CD1c-positive myeloid dendritic cell (primary cell): ENCODE data around the gene LSMEM2.
"Not testable (repeated sequence)": the region's sequence is repeated elsewhere in the genome, so short reads cannot be mapped to it uniquely, and the experiment has no call there.

Experiments
- DNase-seq: peaks from one replicate; pipeline ENCODE4 v3.0.0-alpha.2; 2016; ENCODE audit errors: extremely low spot score

The LSMEM2 gene

GRCh38 chr3:50245831-50246516 is 32.9 kb upstream of the LSMEM2 start:
- DNase-seq, result peak; percentile 96

DNA sequence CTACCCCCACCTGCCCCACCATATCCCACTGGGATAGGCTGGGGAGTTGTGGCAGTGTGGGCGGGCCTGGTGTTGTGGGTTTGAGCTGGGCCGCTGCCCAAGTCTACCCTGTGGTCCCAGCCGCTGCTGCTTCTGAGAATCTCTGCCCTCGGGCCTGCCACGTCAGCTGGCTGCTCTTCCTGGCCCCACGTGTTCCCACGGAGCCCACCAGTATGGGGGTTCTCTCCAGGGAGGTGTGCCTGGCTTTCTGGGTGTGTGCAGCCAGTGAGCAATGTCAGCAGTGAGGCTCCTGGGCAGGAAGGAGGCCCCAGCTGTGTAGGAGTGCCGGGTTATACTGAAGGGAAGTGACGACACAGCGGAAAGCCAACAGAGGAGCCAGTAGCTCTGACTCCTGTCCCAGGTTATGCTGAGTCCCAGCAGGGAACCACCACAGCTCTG is 32.4 kb upstream of the LSMEM2 start:
- DNase-seq, result peak; percentile 90

DNA sequence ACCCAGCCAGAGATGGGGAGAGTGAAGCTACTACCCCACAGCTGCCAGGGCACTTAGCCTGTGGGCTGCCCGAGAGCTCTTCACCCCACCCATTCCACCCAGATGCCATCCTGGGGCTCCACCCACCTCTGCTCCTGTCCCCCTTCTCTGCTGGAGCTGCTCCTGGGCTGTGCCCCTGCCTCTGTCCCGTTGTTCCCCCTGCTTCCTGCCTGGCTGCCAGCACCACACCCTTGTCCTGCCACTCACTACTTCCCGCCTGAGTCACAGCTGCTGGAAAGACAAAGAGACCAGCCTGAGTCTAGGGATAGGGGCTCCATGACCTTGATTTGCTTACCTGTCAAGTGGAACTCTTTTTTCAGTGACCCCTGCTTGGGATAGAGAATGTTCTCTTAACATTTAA is 30.5 kb upstream of the LSMEM2 start:
- DNase-seq, result peak; percentile 38

GRCh38 chr3:50249457-50249856 is 29.4 kb upstream of the LSMEM2 start:
- no peak for DNase-seq

DNA sequence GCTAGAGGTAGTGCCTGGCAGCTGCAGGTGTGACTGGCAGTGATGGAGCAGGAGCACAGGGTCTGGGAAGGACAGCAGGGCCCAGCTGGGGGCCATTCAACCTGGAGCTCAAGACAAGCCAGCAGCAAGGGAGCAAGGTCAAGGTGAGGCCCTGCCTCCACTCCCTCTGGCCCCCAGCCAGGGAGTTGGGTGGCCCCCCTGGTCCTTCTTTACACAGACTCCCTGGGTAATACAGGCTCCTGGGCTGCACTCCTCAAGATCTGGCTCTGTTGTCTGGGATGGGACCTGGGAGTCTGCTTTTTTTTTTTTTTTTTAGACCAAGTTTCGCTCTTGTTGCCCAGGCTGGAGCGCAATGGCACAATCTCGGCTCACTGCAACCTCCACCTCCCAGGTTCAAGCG is 28.4 kb upstream of the LSMEM2 start:
- DNase-seq, result no peak

DNA sequence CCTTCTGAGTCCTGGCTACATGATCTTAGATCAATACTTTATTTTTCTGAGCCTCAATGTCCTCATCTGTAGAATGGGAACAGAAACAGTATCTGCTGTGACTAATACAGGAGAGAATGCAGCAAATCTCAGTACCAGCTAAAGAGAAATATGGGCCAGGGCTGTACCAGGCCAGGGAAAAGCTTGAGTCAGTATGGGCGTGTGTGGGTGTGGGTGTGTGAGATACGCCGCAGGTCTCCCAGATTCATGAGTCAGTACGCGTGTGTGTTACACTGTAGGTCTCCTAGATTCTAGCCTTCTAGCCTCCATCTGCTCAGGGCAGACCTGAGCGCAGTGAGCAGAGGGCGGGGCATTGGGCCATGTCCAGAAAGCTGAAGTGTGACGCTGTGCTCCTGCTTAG is 27.7 kb upstream of the LSMEM2 start:
- DNase-seq, result peak; percentile 78

GRCh38 chr3:50254577-50255250 is 24.2 kb upstream of the LSMEM2 start:
- DNase-seq, result peak; percentile 87

DNA sequence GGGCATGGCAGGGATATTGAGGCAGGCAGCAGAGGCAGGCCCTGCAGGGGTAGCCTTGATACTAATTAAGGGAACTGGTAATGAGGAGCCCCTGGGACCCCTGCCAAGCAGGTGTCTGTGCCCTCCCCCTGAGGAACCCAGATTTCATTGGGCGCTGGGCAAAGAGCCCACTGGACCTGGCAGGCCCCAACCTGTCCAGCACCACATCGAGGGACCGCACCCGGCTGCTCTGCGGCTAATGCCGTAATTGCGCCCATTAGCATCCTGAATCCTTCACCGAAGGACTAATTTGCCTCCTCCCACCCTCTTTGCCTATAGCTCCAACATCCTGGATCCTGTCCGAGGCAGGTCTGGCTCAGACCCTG is 23.7 kb upstream of the LSMEM2 start:
- no peak for DNase-seq

- no peak for DNase-seq
Measured at GRCh38 chr3:50256978-50257890, 21.7 kb upstream of the LSMEM2 start.

DNA sequence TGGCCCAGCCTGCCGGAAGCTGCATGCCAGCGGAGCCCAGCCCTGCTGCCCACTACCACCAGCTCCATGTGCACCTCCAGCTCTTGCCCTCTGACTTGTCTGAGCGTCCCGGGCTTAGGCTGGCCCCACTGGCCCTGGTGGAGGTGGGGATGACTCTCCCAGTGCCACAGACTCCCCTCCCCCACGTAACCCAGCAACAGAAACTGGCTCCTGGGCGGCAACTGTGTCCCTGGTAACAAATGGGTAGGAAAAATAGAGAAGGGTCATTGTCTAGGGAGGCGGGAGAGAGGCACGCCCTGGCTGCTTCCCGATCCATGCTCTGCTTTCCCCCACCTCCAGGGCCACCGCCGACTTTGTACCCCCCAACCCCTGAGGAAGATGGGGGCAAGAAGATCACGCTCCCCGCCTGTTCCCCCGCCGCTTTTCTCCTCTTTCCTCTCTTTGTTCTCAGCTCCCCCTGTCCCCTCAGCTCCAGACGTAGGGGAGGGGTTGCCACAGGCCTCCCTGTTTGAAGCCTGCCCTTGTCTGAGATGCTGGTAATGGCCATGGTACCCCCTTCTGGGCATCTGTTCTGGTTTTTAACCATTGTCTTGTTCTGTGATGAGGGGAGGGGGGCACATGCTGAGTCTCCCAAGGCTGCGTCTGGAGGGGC is 20.7 kb upstream of the LSMEM2 start:
- DNase-seq, result no peak

GRCh38 chr3:50258979-50259378 is 19.9 kb upstream of the LSMEM2 start:
- no peak for DNase-seq

DNA sequence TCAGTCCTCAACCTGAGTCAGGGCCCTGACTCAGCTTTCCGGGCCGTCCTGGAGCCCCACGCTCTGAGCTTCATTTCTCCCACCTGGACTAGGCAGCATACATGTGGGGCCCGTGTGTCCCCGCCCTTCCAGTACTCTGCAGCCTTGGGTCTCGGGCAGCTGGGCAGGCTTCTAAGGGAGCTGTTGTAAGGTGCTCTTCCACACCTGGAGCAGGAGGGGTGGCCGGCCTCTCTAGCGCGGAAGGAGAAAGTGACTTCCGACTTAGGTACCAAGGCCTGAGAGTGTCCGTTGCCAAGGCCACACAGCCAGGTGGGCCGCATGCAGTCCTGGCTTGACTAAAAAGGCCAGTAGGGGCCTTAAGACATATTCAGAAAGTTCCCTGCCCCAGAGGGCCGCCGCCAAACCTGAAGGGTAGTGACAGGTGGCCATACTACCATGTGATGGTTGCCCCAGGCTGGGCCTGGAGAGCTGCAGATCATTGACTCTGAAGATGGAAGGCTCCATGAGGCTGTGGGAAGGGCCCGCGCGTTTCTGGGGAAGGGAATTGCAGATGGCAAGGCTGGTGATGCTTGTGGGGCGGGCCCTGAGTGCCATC is 19.4 kb upstream of the LSMEM2 start:
- no peak for DNase-seq

DNA sequence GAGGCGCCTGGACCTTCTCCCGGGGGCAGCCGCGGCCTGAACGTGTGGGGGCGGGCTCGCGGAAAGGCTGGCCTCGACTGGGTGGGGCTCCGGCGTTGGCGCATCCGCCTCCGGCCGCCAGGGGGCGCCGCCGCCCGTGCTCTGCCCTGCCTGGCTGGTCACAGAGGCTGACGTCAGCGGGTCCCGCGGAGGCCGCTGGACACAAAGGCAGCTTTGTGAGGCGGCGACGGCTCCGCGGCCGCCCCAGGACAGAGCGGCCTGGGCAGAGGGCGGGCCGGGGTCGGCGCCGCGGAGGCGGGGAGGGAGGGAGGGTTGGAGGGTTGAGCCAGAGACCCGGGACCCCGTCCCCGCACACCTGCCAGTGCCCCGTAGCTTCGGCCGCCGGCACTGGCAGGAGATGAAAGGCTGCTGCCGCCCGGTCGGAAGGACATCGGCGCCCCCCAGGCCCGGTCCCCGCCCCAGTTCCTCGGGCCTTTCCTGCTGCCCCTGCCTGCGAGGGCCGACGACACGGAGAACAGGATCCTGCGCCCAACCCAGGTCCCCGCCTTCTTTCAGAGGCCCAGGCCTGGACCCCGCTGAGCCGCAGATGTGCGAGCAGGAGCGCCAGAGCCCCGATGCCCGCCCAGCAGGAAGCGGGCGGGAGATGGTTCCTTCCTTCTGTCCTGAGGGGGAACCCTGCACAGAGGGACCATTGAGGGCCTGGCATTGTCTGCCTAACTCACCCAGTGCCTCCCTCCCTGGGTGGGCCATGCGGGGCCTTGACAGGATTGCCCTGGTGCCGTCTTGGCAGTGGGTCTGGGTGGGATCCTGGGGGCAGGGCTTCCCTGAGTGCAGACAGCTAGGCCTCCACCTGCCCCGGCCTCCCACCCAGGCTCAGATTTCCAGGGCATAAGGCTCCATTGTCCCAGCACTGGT is 18.6 kb upstream of the LSMEM2 start:
- peak; percentile 95 for DNase-seq

DNA sequence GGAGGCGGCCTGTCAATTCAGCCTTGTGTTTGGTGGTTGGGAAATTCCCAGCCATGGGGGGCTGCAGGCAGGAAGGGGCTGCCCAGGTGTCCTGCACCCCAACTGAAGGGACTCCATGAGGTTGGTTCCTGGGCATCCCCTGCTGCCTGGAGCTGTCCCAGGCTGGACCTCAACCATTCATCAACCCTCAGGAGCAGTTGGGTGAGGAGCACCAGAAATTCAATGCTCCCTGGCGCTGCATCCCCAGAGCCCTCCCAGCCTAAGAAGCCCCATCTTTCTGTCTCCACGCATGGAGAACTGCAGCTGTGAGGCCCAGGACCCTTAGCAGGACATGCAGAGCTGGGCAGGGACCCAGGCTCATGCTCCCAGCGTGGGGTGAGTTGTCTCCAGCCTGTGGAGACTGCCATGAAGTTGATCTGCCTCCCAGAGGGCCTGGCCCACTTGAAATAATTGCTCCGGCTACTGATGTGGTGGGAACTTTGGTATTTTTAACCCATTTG is 17.9 kb upstream of the LSMEM2 start:
- DNase-seq, result no peak

DNA sequence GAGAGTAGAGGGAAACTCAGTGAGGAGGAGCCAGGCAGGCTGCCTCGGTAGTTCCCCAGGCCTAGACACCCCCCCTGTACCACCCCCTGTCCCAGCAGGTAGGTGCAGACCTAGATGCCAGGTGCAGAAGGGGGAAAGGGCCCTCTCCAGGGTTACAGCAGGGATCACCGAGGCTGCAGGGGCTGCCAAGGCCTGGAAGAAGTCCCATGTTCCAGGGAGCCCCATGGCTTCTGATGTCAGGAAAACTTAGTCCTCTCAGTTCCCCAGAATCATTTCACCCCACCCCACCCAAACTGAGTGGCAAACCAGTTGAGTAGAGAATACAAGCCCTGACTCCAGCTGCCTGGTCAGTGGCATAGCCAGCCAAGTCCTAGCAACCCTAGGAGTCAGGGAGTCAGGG is 17.4 kb upstream of the LSMEM2 start:
- no peak for DNase-seq

DNA sequence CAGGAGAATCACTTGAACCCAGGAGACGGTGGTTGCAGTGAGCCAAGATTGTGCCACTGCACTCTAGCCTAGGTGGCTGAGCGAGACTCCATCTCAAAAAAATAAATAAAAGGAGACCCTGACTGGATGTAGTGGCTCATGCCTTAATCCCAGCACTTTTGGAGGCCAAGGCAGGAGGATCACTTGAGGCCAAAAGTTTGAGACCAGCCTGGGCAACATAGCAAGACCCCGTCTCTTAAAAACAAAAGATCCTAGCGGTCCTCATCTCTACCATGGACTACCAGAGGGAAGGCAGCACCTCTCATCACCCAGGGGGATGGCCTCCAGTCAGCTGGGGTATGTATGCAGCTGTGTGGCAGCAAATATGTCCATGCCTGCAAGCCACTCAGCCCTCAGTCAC is 16.7 kb upstream of the LSMEM2 start:
- not testable (repeated sequence) for DNase-seq

- DNase-seq, result no peak
Measured at GRCh38 chr3:50262778-50263177, 16.1 kb upstream of the LSMEM2 start.

GRCh38 chr3:50263478-50264382 is 15.2 kb upstream of the LSMEM2 start:
- no peak for DNase-seq

DNA sequence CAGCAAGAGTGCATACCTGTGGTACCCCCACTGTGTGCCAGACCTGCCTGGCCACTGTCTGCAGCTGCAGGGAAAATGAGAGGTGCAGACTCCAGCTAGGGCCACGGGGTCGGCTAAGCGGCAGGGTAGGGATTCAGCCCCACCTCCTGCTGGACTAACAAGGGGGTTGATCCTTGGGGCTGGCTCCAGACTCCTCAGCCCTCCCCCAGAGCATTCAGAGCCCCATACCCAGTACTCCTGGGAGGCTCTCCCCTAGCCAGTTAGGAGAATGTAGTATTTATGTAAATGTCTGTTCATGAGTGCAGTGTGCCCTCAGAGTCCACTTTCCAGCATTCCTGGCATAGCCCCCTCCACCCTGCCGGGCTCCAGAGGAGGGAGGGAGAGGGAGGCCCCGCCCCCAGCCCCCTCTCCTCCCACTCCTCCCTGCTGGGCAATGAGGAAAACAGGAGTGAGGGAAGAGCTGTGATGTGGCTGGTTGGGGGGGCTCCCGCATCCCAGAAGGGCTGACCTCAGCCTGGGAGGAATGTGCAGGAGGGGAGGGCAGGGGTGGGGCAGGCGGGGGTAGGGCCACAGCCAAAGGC is 14.4 kb upstream of the LSMEM2 start:
- DNase-seq, result no peak
